ENCODE measurements around the gene GRIN2C. TPM values are rescaled to one million over a fixed set of nuclear protein-coding genes. Genes with fewer than 3 reads are reported as not detected.

GRIN2C gene
- total RNA-seq, 1 donor, result under 0.01 TPM

DNA sequence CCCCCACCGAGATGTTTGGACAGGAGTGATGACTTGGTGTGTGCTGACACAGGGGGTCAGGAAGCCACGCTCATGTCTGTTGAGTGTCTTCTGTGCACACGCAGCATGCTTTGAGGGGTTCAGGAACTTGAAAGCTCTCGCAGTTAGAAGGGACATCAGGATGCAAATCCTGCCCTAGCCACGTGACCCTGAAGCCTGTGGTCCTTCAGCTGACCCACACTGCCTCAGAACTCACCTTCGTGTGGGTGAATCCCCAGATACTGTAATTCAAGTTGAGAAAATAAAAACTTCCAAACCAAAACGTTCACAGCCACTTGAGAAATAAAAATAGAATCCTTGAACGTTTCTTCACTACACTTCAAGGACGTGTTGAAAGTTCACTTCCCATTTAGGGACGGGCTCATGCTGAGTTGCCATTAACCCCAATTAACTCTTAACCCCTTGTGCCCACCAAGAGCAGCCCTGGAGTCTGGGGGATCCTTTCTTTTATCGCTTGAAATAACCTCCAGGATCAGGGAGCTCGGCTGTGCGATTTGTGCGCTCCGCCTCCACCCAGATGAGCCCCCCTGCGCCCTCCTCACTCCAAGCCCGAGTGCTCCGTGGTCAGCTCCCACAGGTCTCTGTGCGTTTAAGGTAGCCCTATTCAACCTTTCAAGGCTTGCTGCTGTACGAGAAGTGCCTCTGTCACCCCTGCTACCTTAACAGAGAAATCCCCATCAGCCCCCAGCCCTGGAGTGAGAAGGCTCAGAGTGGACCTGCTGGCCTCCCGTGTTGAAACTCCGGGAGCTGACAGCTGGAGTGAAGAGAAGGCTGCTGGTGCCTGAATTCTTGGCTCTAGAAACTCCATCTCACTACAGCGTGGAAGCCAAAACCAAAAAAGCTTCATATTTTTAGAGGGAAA, 47.3 kb downstream of the GRIN2C start:
- no peak overlapping the region for H3K4me3 ChIP-seq (ENCODE audit: low read depth, low read length)
- TF ChIP-seq, protein P1, sequence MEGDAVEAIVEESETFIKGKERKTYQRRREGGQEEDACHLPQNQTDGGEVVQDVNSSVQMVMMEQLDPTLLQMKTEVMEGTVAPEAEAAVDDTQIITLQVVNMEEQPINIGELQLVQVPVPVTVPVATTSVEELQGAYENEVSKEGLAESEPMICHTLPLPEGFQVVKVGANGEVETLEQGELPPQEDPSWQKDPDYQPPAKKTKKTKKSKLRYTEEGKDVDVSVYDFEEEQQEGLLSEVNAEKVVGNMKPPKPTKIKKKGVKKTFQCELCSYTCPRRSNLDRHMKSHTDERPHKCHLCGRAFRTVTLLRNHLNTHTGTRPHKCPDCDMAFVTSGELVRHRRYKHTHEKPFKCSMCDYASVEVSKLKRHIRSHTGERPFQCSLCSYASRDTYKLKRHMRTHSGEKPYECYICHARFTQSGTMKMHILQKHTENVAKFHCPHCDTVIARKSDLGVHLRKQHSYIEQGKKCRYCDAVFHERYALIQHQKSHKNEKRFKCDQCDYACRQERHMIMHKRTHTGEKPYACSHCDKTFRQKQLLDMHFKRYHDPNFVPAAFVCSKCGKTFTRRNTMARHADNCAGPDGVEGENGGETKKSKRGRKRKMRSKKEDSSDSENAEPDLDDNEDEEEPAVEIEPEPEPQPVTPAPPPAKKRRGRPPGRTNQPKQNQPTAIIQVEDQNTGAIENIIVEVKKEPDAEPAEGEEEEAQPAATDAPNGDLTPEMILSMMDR (IDR thresholded peaks at IDR 0.05; ENCODE audit: insufficient read depth, low read depth, low read length), result no peak
- no peak for DNase-seq (ENCODE audit: low read depth)

- no peak overlapping the region for H3K4me3 ChIP-seq (ENCODE audit: low read depth, low read length)
- no peak for DNase-seq (ENCODE audit: low read depth)
- TF ChIP-seq, protein P1 (IDR thresholded peaks at IDR 0.05; ENCODE audit: insufficient read depth, low read depth, low read length), result no peak
Measured at GRCh38 chr17:74810699-74811485, 48.8 kb downstream of the GRIN2C start.

- no peak overlapping the region for H3K4me3 ChIP-seq (ENCODE audit: low read depth, low read length)
- TF ChIP-seq, protein P1 (IDR thresholded peaks at IDR 0.05; ENCODE audit: insufficient read depth, low read depth, low read length), result no peak
- no peak for DNase-seq (ENCODE audit: low read depth)
Measured at GRCh38 chr17:74808714-74809430, 50.8 kb downstream of the GRIN2C start.

DNA sequence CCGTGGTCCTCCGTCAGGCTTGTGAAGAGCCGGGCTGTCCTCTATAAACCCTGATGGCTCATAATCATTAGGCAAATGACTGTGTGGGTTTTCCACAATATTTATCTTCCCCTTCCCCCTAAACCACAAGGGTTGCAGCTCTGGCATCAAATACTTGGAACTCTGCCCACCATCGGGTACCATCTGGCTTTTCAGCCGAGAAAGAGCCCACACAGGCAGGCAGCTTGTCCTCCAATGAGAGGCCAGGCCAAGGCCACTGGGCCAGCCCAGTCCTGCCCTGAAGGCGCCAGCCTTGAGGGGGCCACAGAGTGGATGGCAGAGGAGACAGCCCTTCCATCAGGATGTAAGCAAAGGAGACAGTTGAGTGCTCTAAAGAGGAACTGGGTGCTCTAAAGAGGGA, 51.8 kb downstream of the GRIN2C start:
- no peak overlapping the region for H3K4me3 ChIP-seq (ENCODE audit: low read depth, low read length)
- TF ChIP-seq, protein P1 (IDR thresholded peaks at IDR 0.05; ENCODE audit: insufficient read depth, low read depth, low read length), result no peak
- no peak for DNase-seq (ENCODE audit: low read depth)

DNA sequence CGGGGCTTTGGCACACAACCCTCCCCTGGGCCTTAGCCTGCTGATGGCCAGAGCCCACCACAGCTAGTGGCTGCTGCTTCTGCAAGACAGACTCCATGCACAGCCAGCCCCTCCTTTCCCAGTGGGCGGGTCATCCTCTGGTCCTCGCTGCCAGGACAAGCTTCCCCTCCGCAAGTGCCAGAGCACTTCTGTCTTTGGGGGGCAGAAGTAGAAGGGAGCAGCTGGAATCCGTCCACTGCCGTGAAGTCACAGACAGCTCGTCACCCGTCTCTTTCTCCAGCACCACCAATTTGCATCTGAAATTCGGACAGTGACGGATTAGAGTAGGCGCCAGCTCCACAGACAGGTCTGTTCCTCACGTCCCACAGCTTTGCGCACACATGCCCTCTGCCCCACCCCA, 52.2 kb downstream of the GRIN2C start:
- TF ChIP-seq, protein P1 (IDR thresholded peaks at IDR 0.05; ENCODE audit: insufficient read depth, low read depth, low read length), result no peak
- DNase-seq (ENCODE audit: low read depth), result no peak
- no peak overlapping the region for H3K4me3 ChIP-seq (ENCODE audit: low read depth, low read length)

DNA sequence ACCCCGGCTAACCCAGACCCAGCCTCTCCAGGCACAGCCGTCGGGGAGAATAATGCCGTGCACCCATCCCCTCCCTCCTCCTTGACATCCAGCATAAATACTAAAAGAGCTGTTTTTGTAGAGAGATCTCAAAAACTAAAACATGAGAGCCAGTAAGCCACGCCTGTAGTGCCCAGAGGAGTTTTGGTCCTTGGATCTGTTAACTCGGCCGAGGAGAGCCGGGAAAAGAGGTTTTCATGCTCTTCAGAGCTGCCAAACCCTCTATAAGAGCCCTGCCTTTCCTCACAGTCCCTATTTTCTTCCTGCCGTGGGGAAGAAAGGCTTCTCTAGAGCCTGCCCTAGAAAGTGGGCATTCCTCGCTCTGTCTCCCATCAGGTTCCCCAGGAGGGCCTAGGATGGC, 53.4 kb downstream of the GRIN2C start:
- no peak overlapping the region for H3K4me3 ChIP-seq (ENCODE audit: low read depth, low read length)
- TF ChIP-seq, protein P1 (IDR thresholded peaks at IDR 0.05; ENCODE audit: insufficient read depth, low read depth, low read length), result no peak
- no peak for DNase-seq (ENCODE audit: low read depth)
